HCT116 (cell line): ENCODE results near the gene CBR1. TPM values are rescaled to one million over a fixed set of nuclear protein-coding genes. Genes with fewer than 3 reads are reported as not detected.

ENCODE experiments used
- ATAC-seq: fragments of 200-7000 bp; cut with Tn5 transposase; 2 replicates; pipeline ENCODE4 v1.9.1; 2020; ENCODE audit warnings: mild to moderate bottlenecking, moderate library complexity
- BruUV-seq: library from RNA; stranded (reverse); fragments of 400-500 nt; replicated peaks from 2 replicates; lab custom pipeline; 2021; lab: Mats Ljungman, UMichigan
- CTCF ChIA-PET: fragments of 300-600 bp; sonication (Branson Sonifier 250); formaldehyde crosslinking; loops from one replicate; lab custom pipeline; 2021; ENCODE audit warnings: antibody characterized with exemption; lab: Charles Lee
- POLR2A ChIA-PET: fragments of 300-600, 350-600 bp; sonication (Branson Sonifier 250); formaldehyde crosslinking; loops from one replicate; lab custom pipeline; 2021; ENCODE audit warnings: antibody characterized with exemption; lab: Charles Lee
- RAD21 ChIA-PET, 2 experiments: fragments of 300-600 bp; sonication (Branson Sonifier 250); formaldehyde crosslinking; loops; one replicate each; lab custom pipeline; 2023; ENCODE audit warnings: low total read pairs in 2 of 2; ENCODE audit not compliant: uncharacterized antibody in 2 of 2, unreplicated experiment in 2 of 2, low non-redundant PET in 1 of 2; lab: Charles Lee
- DNase-seq: peaks from one replicate; pipeline ENCODE4 v3.0.0-alpha.2; 2010; ENCODE audit warnings: low read depth, low spot score
- H2AFZ ChIP-seq: fragments of 200-600 bp; shearing (Covaris generic), sonication (generic); 2 replicates; pipeline ENCODE4 v1.6.1; 2017; ENCODE audit warnings: low read depth, mixed run types, mixed read lengths, antibody characterized with exemption, low read length; ENCODE audit not compliant: poor library complexity, severe bottlenecking
- H3K27ac ChIP-seq: 2 replicates; pipeline ENCODE4 v1.5.1; 2012; ENCODE audit warnings: low read depth, low read length
- H3K27me3 ChIP-seq: fragments of 200-600 bp; sonication (generic); 2 replicates; pipeline ENCODE4 v1.6.1; 2016; ENCODE audit warnings: mixed run types, low read length, mixed read lengths; ENCODE audit not compliant: insufficient read depth
- H3K36me3 ChIP-seq, 2 experiments: fragments of 200-500 bp in 1 of 2; fragments of 200-600 bp in 1 of 2; sonication (Bioruptor generic) in 1 of 2; sonication (generic) in 1 of 2; 2 replicates each; pipeline versions ENCODE4 v1.5.1 to v1.6.1; 2014 to 2016; ENCODE audit warnings: low read length in 2 of 2, inconsistent platforms in 1 of 2, mixed read lengths in 1 of 2, mixed run types in 1 of 2; ENCODE audit not compliant: insufficient read depth in 2 of 2, control insufficient read depth in 1 of 2
- H3K4me1 ChIP-seq, 2 experiments: fragments of 200-600 bp in 1 of 2; sonication (generic) in 1 of 2; 2 replicates each; pipeline versions ENCODE4 v1.5.1 to v1.6.1; 2012 to 2017; ENCODE audit warnings: low read length in 2 of 2, inconsistent platforms in 1 of 2, mild to moderate bottlenecking in 1 of 2, mixed read lengths in 1 of 2, mixed run types in 1 of 2, moderate library complexity in 1 of 2; ENCODE audit not compliant: insufficient read depth in 2 of 2, control insufficient read depth in 1 of 2
- H3K4me2 ChIP-seq: fragments of 200-600 bp; sonication (generic); 2 replicates; pipeline ENCODE4 v1.6.1; 2017; ENCODE audit warnings: mixed run types, low read length, mixed read lengths
- H3K4me3 ChIP-seq, 2 experiments: fragments of 200-600 bp in 1 of 2; sonication (generic) in 1 of 2; replicated peaks in 1 of 2; 2 replicates each; pipeline ENCODE4 v1.5.1; 2011 to 2016; ENCODE audit warnings: low read length in 2 of 2, control low read depth in 1 of 2, low read depth in 1 of 2, mild to moderate bottlenecking in 1 of 2, mixed read lengths in 1 of 2, mixed run types in 1 of 2
- H3K79me2 ChIP-seq: fragments of 200-600 bp; sonication (generic); 2 replicates; pipeline ENCODE4 v1.6.1; 2017; ENCODE audit warnings: mild to moderate bottlenecking, mixed run types, low read length, moderate library complexity, mixed read lengths; ENCODE audit not compliant: insufficient read depth
- H3K9ac ChIP-seq: fragments of 200-600 bp; sonication (generic); 2 replicates; pipeline ENCODE4 v1.6.1; 2016; ENCODE audit warnings: low read length, mixed read lengths
- H3K9me2 ChIP-seq: fragments of 200-600 bp; sonication (generic), shearing (Covaris generic); 2 replicates; pipeline ENCODE4 v1.6.1; 2017; ENCODE audit warnings: mixed run types, mild to moderate bottlenecking, moderate library complexity; ENCODE audit not compliant: insufficient read depth
- H3K9me3 ChIP-seq, 2 experiments: fragments of 200-500 bp in 1 of 2; fragments of 200-600 bp in 1 of 2; sonication (Bioruptor generic) in 1 of 2; sonication (generic) in 1 of 2; 2 replicates each; pipeline ENCODE4 v1.6.1; 2014 to 2017; ENCODE audit warnings: low read length in 2 of 2, mixed read lengths in 2 of 2, inconsistent platforms in 1 of 2, low read depth in 1 of 2, mild to moderate bottlenecking in 1 of 2, mixed run types in 1 of 2, moderate library complexity in 1 of 2; ENCODE audit not compliant: control insufficient read depth in 1 of 2, insufficient read depth in 1 of 2
- H4K20me1 ChIP-seq: fragments of 200-600 bp; sonication (generic), shearing (Covaris generic); 2 replicates; pipeline ENCODE4 v1.6.1; 2017; ENCODE audit warnings: mixed run types, mild to moderate bottlenecking, moderate library complexity; ENCODE audit not compliant: insufficient read depth
- CBX3 ChIP-seq: IDR thresholded peaks from 2 replicates; pipeline ENCODE4 v1.6.1; 2012; ENCODE audit warnings: low read depth
- EZH2 ChIP-seq: fragments of 200-600 bp; sonication (generic); IDR thresholded peaks from 2 replicates; pipeline ENCODE4 v1.6.1; 2017; ENCODE audit warnings: antibody characterized with exemption, mixed run types
- EZH2phosphoT487 ChIP-seq: fragments of 200-600 bp; IDR thresholded peaks from 2 replicates; pipeline ENCODE4 v1.6.1; 2018; ENCODE audit warnings: antibody characterized with exemption, borderline replicate concordance
- JUND ChIP-seq: IDR thresholded peaks from 2 replicates; pipeline ENCODE4 v1.6.1; 2012
- POLR2A ChIP-seq: IDR thresholded peaks from 2 replicates; pipeline ENCODE4 v1.7.0; 2011; ENCODE audit warnings: borderline replicate concordance; ENCODE audit not compliant: insufficient read depth, insufficient read length; ENCODE audit errors: extremely low read depth
- POLR2AphosphoS5 ChIP-seq: IDR thresholded peaks from 2 replicates; pipeline ENCODE4 v1.6.1; 2011; ENCODE audit warnings: mild to moderate bottlenecking, low read depth, low read length, moderate library complexity
- RAD21 ChIP-seq: IDR thresholded peaks from 2 replicates; pipeline ENCODE4 v1.6.1; 2012; ENCODE audit warnings: low read depth, mild to moderate bottlenecking
- SP1 ChIP-seq: IDR thresholded peaks from 2 replicates; pipeline ENCODE4 v1.6.1; 2012; ENCODE audit warnings: low read depth
- SRF ChIP-seq: IDR thresholded peaks from 2 replicates; pipeline ENCODE4 v1.6.1; 2012; ENCODE audit warnings: low read depth
- TCF7L2 ChIP-seq: IDR thresholded peaks from 2 replicates; pipeline ENCODE4 v1.7.0; 2011; ENCODE audit warnings: borderline replicate concordance, inconsistent platforms; ENCODE audit not compliant: insufficient read depth, insufficient read length; ENCODE audit errors: extremely low read depth
- YY1 ChIP-seq: IDR thresholded peaks from 2 replicates; pipeline ENCODE4 v1.6.1; 2011; ENCODE audit warnings: low read length, low read depth, moderate library complexity, mild to moderate bottlenecking; ENCODE audit not compliant: insufficient replicate concordance; ENCODE audit errors: extremely low read depth
- ZNF274 ChIP-seq: fragments of 200-500 bp; sonication (Bioruptor generic); IDR thresholded peaks from 2 replicates; pipeline ENCODE4 v1.6.1; 2014; ENCODE audit warnings: mild to moderate bottlenecking, low read depth, low read length, inconsistent platforms
- intact Hi-C: fragments of 100-400 bp; cut with micrococcal nuclease; formaldehyde crosslinking; loops from 2 replicates; pipeline ENCODE4 v1.10.0; 2022
- total RNA-seq: library from RNA; stranded (reverse); gene quantifications from one replicate; pipeline ENCODE4 v1.2.1, GENCODE V29; 2021; ENCODE audit not compliant: unreplicated experiment
- TF ChIP-seq, protein P1 (sequence below), 3 experiments: fragments of 200-600 bp in 1 of 3; sonication (generic) in 1 of 3; IDR thresholded peaks in 2 of 3; conservative IDR thresholded peaks in 1 of 3; 2 replicates each; pipeline ENCODE4 v1.5.1; 2012 to 2017; ENCODE audit warnings: low read depth in 2 of 3, low read length in 2 of 3, antibody characterized with exemption in 1 of 3, borderline replicate concordance in 1 of 3, control low read depth in 1 of 3, mild to moderate bottlenecking in 1 of 3, mixed read lengths in 1 of 3, mixed run types in 1 of 3, moderate library complexity in 1 of 3; ENCODE audit not compliant: insufficient read depth in 1 of 3
- TF ChIP-seq, protein P2 (sequence below): IDR thresholded peaks from 2 replicates; pipeline ENCODE4 v1.6.1; 2011; ENCODE audit warnings: mild to moderate bottlenecking, low read length, moderate library complexity; ENCODE audit not compliant: insufficient replicate concordance; ENCODE audit errors: extremely low read depth
- TF ChIP-seq, protein P3 (sequence below): IDR thresholded peaks from 2 replicates; pipeline ENCODE4 v1.6.1; 2012
- TF ChIP-seq, protein P4 (sequence below): IDR thresholded peaks from 2 replicates; pipeline ENCODE4 v1.6.1; 2012
- TF ChIP-seq, protein P5 (sequence below): IDR thresholded peaks from 2 replicates; pipeline ENCODE4 v1.6.1; 2012; ENCODE audit warnings: low read depth

Gene CBR1
- total RNA-seq, 1 experiment from 2014 or later = 0.91 TPM

DNA sequence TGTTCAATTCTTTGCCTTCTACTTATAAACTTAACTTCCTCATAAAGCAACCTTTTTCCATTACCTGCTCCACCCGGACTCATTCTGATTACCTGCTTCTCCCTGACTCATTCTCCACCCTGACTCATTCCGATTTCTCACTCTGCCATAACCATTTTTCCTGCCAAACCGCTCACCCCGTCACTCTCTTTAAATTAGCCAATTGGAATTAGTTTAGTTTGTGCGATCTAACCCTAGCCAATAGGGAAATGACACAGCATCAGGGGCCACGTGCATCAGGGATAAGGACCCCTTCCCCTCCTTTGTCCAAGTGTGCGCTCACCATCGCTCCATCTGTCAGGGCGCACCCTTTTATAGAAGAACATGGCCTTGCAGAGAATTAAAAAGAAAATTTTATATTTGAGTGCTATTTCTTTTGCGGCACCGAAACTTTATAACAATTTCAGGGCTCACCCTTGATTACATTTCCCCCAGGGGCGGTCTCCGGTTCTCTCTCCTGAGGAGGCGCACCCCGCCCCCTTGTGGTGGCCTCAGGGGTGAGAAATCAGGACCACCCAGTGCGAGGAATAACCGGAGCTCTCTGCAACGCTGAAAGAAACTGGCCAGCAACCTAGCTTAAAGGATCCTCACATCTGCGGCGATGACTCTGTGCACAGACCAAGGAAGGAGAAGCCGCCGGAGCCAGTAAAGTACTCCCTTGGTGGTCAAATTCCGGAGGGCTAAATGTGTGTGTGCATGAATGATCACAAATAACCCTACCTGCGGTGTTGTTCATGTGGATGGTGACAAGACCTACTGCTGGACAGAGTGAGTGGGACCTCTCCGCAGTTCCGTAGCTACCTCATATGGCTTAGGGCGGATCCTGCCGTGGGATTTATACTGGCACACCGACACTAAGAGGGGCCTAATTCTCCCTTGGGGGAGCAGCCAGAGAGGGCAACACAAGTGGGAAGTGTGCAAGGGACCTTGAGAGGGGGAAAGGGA, 34.8 kb downstream of the CBR1 start:
- RAD21 ChIA-PET = no interaction called here
- Histone ChIP-seq H3K79me2 (no peaks in the 10 kb centered on the region), H3K27ac (no peak overlapping the region), H3K4me3 (no peak overlapping the region), H3K9ac (no peak overlapping the region), H3K27me3 (no peaks in the 10 kb centered on the region), H3K9me3 (no peaks in the 10 kb centered on the region), H3K4me1 (peaks cover 0 to 8% of the 10 kb centered on the region in 2 experiments; a peak in 2 of 4 replicates), H4K20me1 (no peaks in the 10 kb centered on the region), H3K9me2 (no peaks in the 10 kb centered on the region), H3K36me3 (no peaks in the 10 kb centered on the region), H2AFZ (peak overlapping the region; percentile 74), H3K4me2 (peak overlapping the region; percentile 30; the same call in 1 of the 2 replicates)
- POLR2A ChIA-PET = no interaction called here
- CTCF ChIA-PET = no interaction called here
- DNase-seq (peak; percentile 24), ATAC-seq (0 out of 2 replicates have a peak, but pooled peaks have one; percentile 27)
- no TSS peak for BruUV-seq
- intact Hi-C loops = no loop called here
- TF ChIP-seq ZNF274 (no peak), EZH2 (no peak), JUND (peak; percentile 7; the same call in 1 of the 2 replicates), SP1 (no peak), RAD21 (no peak), TCF7L2 (no peak), POLR2A (no peak), SRF (no peak), EZH2phosphoT487 (no peak), POLR2AphosphoS5 (no peak), YY1 (no peak), CBX3 (peak; percentile 51; the same call in 1 of the 2 replicates)
- TF ChIP-seq, protein P1, sequence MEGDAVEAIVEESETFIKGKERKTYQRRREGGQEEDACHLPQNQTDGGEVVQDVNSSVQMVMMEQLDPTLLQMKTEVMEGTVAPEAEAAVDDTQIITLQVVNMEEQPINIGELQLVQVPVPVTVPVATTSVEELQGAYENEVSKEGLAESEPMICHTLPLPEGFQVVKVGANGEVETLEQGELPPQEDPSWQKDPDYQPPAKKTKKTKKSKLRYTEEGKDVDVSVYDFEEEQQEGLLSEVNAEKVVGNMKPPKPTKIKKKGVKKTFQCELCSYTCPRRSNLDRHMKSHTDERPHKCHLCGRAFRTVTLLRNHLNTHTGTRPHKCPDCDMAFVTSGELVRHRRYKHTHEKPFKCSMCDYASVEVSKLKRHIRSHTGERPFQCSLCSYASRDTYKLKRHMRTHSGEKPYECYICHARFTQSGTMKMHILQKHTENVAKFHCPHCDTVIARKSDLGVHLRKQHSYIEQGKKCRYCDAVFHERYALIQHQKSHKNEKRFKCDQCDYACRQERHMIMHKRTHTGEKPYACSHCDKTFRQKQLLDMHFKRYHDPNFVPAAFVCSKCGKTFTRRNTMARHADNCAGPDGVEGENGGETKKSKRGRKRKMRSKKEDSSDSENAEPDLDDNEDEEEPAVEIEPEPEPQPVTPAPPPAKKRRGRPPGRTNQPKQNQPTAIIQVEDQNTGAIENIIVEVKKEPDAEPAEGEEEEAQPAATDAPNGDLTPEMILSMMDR (IDR thresholded peaks at IDR 0.05 in 2 of 3, conservative IDR thresholded peaks at IDR 0.05 in 1 of 3; ENCODE audit: borderline replicate concordance in 1 of 3, insufficient read depth in 1 of 3, low read depth in 2 of 3, low read length in 2 of 3) = peak in 2 of 3 experiments; percentile 36 to 41; a peak in 3 of 6 replicates
- TF ChIP-seq, protein P2, sequence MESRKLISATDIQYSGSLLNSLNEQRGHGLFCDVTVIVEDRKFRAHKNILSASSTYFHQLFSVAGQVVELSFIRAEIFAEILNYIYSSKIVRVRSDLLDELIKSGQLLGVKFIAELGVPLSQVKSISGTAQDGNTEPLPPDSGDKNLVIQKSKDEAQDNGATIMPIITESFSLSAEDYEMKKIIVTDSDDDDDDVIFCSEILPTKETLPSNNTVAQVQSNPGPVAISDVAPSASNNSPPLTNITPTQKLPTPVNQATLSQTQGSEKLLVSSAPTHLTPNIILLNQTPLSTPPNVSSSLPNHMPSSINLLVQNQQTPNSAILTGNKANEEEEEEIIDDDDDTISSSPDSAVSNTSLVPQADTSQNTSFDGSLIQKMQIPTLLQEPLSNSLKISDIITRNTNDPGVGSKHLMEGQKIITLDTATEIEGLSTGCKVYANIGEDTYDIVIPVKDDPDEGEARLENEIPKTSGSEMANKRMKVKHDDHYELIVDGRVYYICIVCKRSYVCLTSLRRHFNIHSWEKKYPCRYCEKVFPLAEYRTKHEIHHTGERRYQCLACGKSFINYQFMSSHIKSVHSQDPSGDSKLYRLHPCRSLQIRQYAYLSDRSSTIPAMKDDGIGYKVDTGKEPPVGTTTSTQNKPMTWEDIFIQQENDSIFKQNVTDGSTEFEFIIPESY = no peak
- TF ChIP-seq, protein P3, sequence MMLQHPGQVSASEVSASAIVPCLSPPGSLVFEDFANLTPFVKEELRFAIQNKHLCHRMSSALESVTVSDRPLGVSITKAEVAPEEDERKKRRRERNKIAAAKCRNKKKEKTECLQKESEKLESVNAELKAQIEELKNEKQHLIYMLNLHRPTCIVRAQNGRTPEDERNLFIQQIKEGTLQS = no peak
- TF ChIP-seq, protein P4, sequence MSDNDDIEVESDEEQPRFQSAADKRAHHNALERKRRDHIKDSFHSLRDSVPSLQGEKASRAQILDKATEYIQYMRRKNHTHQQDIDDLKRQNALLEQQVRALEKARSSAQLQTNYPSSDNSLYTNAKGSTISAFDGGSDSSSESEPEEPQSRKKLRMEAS = no peak
- TF ChIP-seq, protein P5, sequence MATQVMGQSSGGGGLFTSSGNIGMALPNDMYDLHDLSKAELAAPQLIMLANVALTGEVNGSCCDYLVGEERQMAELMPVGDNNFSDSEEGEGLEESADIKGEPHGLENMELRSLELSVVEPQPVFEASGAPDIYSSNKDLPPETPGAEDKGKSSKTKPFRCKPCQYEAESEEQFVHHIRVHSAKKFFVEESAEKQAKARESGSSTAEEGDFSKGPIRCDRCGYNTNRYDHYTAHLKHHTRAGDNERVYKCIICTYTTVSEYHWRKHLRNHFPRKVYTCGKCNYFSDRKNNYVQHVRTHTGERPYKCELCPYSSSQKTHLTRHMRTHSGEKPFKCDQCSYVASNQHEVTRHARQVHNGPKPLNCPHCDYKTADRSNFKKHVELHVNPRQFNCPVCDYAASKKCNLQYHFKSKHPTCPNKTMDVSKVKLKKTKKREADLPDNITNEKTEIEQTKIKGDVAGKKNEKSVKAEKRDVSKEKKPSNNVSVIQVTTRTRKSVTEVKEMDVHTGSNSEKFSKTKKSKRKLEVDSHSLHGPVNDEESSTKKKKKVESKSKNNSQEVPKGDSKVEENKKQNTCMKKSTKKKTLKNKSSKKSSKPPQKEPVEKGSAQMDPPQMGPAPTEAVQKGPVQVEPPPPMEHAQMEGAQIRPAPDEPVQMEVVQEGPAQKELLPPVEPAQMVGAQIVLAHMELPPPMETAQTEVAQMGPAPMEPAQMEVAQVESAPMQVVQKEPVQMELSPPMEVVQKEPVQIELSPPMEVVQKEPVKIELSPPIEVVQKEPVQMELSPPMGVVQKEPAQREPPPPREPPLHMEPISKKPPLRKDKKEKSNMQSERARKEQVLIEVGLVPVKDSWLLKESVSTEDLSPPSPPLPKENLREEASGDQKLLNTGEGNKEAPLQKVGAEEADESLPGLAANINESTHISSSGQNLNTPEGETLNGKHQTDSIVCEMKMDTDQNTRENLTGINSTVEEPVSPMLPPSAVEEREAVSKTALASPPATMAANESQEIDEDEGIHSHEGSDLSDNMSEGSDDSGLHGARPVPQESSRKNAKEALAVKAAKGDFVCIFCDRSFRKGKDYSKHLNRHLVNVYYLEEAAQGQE = no peak
